ENCODE measurements around the gene DIAPH2.

GRCh38 chrX:97117572-97117971 lies 432.9 kb downstream of the DIAPH2 start:
- TF ChIP-seq POLR2A (IDR thresholded peaks at IDR 0.05) (no peak), CTCF (IDR thresholded peaks at IDR 0.05) (no peak)
